DMS53 treated with DMSO at 0.1 percent for 48 hours (cell line): ENCODE results near the gene CAPN6.
A peak's percentile ranks its signal among the peaks of the same experiment; 100 is the strongest.

Source experiments
- DNase-seq: peaks from one replicate; lab custom pipeline; 2025; ENCODE audit not compliant: unreplicated experiment; lab: John Stamatoyannopoulos, UW

The CAPN6 gene, protein sequence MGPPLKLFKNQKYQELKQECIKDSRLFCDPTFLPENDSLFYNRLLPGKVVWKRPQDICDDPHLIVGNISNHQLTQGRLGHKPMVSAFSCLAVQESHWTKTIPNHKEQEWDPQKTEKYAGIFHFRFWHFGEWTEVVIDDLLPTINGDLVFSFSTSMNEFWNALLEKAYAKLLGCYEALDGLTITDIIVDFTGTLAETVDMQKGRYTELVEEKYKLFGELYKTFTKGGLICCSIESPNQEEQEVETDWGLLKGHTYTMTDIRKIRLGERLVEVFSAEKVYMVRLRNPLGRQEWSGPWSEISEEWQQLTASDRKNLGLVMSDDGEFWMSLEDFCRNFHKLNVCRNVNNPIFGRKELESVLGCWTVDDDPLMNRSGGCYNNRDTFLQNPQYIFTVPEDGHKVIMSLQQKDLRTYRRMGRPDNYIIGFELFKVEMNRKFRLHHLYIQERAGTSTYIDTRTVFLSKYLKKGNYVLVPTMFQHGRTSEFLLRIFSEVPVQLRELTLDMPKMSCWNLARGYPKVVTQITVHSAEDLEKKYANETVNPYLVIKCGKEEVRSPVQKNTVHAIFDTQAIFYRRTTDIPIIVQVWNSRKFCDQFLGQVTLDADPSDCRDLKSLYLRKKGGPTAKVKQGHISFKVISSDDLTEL

DNA sequence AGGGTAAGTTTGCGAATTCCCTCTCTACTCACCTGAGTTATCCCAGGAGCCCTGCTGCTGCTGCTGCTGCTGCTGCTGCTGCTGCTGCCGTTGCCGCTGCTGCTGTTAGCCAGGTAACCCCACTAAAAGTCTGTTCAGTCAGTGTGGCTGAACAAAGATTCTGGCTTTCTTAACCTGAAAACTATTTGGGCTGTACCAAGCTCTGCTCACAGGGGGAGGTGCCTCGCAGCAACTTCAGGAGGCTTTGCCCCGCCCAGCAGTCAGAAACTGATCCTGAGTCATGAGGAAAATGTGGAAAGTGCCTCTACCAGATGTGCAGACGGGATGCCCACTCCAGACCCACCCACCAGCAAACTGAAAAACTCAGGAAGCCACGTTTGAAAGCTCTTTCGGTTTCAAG, at the start of gene CAPN6:
TSS of gene CAPN6 (minus strand) at position 145 of the 400 bp plus-strand sequence. CDS start 6,547 bp downstream, outside the sequence.
- DNase-seq: no peak

DNA sequence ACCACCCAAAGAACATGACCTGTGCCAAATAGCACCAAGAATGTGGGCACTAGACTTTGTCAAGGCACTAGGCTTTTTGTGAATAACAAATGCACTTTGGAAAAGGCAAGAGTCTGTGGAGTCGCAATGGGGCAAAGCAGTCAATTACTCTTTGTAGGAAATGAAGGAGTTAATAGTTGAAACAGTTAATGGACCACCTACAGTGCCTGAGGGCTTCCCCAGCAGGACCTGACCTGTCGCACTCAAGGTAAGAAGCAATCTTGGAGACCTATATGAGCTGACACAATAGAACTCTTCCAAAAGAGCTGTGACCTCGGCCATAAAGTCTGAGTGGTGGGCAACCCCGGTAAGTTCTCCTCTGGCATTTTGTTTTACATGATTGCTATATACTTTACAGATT, 49.2 kb upstream of the CAPN6 start:
- DNase-seq: no peak

DNA sequence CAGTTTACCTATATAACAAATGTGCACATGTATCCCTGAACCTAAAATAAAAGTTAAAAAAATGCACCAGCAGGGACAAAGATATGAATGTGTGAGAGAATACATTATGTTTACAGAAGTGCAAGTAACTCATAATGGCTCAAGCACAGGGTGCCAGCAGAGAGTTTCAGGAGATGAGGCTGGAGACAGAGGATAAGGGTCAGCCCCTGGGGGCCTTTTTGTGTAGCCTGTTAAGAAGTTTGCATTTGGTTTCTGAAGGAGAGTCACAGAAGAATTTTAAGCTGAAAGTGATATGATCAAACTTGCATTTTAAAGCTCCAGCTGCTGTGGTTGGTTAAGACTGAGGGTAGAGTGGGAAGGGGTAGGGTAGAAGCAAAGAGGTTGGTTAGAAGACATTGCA, 48.6 kb upstream of the CAPN6 start:
- DNase-seq: no peak

DNA sequence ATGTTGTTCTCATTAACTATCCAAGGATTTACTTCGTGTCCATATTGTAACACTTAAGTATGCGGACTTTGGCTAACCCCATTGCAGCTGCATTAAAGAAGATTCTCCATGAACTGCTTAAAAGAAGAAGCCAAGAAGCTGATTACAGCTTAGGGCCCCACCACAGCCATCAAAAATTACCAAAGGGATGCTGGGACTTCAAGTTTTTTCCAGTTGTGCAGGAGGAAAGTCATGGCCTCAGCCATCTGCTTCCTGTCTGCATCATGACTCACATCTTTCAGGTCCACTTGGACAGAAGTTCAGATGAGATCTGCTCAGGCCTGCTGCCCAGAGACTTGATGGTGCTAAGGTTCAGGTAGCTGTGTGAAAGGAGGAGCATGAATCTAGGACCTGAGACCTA, 38.8 kb upstream of the CAPN6 start:
- peak; percentile 2 for DNase-seq

DNA sequence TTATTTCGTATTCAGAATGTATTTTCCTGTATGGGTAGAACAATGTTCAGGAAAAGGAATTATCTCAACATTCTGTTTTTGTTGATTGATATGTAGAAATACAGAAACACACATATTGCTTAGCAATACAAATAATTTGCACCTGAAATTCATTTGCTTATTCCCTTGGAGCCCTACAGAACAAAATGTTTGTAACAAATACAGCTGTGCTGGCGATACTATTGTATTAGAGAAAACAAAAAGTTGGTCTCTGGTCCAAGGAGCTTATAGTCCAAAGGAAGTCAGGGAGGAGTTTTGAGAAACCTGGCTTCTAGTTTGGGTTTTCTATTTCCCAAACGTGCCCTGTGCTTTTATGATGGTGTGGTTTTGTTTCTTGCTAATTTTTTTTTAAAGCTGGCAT, 37.8 kb upstream of the CAPN6 start:
- no peak for DNase-seq

DNA sequence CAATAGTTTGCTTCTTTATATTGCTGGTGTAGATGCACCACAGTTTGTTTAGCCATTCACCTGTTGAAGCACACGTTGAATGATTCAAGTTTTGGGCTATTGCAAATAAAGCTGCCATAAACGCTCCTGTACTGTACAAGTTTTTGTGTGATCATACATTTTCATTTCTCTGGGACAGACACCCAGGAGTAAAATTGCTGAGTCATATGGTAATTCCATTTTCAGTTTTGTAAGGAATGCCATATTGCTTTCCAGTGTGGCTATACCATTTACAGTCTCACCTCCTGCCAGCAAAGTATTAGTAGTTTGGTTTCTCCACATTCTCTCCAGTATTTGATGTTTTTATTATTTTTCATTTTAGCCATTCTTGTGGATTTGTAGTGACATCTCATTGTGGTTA, 32.0 kb upstream of the CAPN6 start:
- no peak for DNase-seq

DNA sequence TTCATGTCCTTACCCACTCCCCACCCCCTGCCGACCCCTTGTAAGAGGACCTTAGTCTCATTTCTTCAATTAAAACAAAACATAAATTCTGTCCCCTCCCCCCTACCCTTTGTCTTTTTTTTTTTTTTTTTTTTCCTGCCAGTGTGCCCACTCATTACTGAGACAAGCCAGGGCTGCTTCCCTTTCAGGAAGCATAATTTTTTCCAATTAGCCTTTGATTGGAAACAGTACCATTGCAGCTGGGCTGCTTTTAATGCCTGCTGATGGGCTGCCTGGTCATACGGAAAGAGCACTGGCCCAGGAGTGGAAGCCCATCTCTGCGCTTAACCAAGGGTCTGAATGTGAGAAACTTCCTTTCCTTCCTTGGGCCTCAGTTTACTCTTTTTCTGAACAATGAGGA, 18.6 kb upstream of the CAPN6 start:
- DNase-seq: no peak

DNA sequence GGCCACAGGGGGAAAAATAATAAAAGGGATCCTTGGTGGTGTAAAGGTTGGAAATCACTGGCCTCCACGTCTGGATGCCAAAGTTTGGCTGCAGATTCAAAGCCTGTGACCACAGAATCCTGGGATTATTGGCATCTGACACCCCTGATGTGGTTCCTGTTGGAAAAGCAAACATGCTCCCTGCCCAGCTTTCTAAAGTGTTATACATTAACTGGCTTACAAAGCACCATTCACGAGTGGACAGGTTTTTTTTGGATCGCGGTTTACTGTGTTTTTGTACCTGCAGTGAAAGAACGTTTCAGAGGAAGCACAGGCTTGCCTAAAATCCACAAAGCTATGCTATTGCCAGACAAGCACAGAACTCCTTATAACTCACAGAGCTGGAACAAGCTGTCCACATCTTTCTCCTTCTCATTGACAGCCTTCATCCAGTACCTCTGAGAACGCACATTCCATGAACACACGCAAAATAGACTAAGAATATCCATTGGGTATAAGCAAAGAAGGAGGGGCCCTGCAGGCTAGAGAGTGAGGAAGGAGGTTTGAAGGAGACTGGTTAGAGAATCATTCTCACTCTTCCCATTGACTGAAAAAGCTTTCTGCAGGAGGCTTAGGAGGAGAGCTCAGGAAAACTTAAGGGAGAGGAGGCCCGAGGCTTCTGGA, 14.5 kb upstream of the CAPN6 start:
- DNase-seq: no peak

DNA sequence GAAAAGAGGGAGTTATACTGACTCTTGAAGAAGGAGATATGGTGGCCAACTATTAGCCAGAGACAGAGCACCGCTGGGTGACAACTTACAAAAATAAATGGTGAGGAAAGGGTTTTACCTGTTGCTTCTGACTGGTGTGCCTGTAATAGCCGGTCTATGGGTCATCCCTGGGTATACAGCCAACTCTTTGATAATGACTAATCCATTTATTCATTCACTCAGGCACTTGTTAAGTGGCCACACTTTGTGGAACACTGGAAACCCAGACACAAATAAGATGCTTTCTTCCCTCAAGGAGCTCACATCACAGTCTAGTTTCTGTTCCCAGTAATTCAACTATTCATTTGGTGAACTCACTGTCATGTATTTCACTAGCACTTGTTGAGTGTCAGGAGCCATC, 13.2 kb upstream of the CAPN6 start:
- no peak for DNase-seq

DNA sequence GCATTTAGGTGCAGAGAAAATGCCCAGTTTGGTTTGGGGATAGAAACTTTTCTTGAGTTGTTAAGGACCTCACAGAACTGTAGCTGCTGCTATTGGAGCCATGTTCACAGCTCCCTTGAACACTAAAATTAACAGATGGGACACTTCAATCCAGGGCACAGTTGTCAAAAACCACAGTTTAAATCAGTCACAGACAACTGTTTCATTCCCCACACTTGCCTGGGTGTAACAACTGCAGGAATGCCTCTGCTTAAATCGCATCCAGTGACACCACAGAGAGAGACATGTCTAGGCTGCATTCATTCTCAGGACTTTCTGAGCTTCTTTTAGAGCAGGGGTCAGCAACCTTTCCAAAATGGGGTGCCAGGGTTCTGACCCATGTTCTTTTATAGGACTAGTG, 12.7 kb upstream of the CAPN6 start:
- DNase-seq: no peak

DNA sequence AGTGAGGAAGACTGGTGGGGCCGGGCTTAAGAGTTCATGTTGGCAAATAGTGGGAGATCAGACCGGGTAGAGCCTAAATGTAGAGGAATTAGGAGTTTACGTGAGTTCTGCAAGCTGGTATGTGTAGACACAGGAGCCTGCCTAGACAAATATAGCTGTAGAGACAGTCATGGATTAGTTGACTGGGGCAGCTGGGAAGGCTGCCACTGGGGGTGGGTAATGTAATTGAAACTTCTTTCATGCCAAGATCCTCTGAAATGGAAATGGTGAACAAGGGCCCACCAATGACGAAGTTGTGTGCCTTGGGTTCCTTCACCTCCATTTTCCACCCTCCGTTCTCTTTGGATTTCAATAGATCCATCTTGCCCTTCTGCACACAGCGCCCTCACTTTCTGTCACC, 11.9 kb upstream of the CAPN6 start:
- no peak for DNase-seq

DNA sequence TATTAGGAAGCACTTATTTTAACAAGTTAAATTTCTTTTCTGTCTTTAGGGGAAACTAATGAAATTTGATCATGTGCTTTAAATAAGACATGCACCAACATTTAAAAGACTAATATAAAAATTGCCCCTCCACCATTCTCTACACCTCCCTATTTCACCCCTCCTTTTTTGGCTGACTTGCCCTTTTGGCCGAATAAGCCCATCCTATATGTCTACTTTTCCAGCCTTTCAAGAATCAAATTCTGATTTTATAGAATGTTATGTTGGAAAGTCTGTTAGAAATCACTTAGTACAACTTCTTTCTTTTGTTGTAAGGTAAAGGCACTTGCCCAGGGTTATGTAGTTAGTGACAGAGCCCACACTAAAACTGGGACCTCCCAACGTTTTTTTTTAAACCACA, 1.8 kb downstream of the CAPN6 start:
- DNase-seq: no peak

DNA sequence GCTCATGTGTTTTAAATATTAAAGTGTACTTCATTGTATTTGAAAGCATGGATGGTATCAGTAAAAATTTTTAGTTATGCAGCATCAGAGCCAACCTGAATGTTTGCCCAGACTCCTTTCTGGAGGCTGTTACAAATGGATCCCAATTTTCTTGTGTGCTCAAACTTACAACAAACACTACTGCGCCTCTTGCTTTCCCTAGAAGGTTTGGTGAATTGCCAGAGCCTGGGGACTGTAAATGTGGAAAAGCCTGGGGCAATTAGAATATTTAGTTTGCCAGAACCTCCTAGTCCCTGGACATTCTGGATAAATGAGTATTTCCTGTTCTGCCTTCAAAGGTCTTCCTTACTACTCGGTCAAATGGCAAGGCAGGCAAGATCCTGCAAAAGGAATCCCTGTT, 4.8 kb downstream of the CAPN6 start:
- DNase-seq: no peak

DNA sequence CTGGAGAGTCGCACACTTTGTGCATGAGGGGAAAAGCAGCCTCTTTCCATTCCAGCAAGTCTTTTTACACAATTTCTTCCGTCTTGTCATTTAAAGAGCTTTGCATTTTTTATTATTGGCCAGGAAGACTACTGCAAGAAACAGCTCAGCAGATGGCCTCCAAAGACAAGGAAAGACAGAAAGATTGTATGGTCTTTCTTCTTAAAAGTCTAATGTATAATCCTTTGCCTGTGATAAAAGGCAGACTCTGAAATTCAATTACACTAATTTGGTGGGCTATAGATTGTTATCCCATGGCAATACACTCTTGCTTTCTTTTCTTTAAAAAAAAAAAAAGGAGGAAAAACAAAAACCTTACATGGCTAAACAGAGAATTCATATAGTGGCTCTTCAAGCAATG, 5.9 kb downstream of the CAPN6 start:
- DNase-seq: no peak

DNA sequence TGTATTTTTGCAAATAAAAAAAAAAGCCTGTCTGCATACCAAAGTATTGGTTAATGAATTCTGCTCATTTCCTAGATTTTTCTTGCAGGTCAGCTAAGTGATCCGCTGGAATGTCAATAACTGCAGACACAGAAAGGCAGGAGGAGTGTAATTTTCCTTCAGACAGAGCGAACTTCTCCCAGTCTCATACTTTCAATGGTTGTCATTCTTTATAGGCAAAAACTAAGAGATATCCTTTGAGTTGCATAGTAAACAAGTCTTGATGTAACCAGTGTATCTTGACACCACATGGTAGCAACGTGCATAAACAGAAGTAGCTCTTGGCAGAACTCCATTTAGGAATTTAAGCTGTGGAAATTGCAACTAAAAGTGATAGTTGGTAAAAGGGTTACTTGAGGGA, 8.2 kb downstream of the CAPN6 start:
- no peak for DNase-seq

DNA sequence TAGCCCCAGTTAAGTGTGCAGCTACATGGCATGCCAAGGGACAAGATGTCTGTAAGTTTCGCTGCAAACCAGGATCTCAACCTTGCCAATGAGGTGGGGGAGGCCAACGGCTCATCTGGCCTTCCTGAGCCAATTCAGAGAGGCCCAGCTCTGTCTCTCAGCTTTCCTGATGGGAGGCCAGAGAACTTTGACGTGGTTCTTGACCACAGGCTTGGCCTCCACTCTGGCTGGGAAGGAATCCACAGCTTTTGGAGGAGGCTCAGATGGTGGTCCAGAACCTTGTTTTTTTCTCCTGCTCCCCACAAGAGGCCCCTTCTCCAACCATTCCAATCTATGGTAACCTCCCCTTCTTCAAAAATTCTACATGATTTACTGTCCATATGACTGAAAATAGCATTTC, 9.8 kb downstream of the CAPN6 start:
- DNase-seq: no peak

DNA sequence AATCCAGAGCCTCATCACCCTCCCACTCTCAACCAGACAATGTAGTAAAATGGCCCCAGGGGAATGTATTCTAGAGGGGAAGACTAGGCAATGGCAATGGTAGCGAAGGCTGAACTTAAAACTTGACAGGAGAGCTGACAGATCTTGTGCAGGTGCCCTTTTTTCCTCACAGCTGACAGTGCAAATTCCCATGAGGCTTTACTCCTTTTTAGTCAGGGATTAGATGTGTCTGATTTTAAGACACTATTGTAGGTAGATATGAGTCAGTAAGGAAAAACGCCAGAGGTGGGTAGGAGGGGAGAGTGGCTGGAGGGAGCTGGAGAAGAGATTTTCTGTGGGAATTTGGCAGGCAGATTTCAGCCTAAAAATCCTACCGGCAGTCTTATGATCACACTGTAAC, 10.7 kb downstream of the CAPN6 start:
- no peak for DNase-seq

DNA sequence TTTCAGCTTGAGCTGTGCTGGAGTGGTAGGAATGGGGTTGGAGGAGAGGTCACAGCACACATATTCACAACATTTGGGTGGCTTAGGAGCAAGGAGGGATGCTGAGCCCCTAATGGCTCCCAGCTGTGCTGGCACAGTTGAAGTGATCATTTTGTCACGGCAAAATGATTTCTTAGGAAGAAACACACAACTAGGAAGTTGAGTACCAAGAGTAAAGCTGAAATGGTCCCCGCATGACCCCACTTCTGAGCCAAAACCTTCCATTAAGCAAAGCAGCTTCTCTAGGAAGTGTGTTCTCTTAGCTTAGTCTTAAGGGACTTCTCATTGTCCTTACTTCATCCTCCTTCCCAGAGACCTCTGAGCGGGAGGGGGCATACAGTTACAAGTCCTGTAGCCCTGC, 12.6 kb downstream of the CAPN6 start:
- no peak for DNase-seq

DNA sequence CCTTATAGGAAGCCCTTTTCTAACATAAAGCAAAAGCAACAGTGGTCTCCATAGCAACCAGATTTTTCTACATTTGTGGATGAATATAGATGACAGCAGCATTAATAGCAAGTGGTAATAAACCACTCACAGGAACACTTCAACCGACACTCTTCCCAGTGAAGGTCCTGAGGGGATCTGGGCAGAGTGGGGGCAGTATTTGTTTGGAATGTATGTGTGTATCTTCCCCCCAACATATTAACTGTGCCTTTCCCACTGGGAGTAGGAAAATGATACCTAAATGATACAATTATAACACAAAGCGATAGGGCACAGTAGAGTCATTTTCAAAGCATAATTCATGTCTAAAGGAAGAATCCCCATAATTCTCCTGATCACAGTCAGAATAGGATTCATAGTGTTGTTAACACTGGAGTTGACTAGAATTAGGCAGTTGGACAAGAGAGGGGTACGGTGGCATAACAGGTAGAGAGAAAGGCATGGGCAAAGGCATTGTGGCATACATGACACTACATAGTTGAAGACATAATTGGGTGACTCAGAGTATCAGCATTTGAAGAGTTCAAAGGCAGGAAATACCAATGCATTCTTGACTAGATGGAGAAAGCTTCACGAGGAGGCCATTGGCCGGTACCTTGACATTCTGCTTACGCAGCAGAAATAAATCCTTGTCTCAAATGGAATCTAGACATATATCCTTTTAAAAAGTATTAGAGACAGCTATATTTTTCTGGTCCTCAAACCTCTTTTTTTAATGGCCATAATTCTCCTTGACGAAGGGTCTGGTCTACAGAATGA, 15.2 kb downstream of the CAPN6 start:
- no peak for DNase-seq

DNA sequence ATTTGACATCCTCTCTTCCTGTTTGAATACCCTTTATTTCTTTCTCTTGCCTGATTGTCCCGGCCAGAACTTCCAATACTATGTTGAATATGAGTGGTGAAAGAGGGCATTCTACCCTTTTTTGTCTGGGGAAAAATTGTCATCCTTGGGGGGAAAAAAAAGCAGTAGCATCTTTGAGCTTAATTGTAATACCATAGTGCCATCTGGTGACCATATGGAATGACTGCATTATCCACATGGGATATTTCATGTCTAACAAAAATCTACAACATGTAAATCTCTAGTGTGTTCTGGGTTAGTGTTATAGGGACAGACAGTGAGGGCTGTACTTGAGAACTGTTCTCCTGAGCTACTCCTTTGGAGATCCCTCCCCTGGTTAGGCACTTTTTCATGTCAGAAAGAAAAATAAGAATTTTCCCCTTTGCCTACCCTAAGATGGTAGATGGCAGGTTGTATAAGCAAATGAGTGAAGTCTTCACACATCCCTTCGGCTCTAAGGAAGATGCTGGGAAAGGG, 26.0 kb downstream of the CAPN6 start:
- DNase-seq: peak; percentile 23

DNA sequence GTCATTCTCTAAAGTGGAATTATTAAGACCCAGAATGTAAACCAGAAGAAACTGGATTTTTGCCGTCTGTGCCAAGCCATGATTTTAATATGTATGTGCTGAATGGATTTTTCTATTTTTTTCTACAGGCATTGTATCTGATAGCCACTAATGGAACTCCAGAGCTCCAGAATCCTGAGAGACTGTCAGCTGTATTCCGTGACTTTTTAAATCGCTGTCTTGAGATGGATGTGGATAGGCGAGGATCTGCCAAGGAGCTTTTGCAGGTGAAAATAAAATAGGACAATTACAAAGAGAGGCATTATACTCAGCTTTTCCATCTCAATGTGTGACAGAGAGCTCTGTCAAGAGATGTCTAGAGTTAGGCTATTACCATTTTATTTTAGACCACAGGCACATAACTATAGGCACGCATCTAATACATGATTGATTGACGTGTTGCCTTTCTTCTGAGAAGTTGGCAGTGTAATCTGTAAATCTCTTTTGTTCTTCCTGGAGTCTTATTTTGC, 53.9 kb downstream of the CAPN6 start:
- no peak for DNase-seq
